HepG2 (cell line): ENCODE data around the gene ZXDC.

ENCODE experiments used
- ARID2 ChIP-seq: sonication (generic); formaldehyde crosslinking; IDR thresholded peaks from 2 replicates; pipeline ENCODE4 v1.8.1; 2022; ENCODE audit warnings: mild to moderate bottlenecking, missing genetic modification reagents, borderline replicate concordance
- CCDC6 ChIP-seq: sonication (generic); formaldehyde crosslinking; IDR thresholded peaks from 2 replicates; pipeline ENCODE4 v1.8.1; 2022; ENCODE audit warnings: mild to moderate bottlenecking, missing genetic modification reagents, moderate library complexity
- CREM ChIP-seq, 2 experiments: sonication (generic) in 1 of 2; formaldehyde crosslinking in 1 of 2; IDR thresholded peaks; 2 replicates each; pipeline versions ENCODE4 v1.4.0 to v1.6.1; 2016 to 2020; ENCODE audit warnings: antibody characterized with exemption in 1 of 2, mild to moderate bottlenecking in 1 of 2, missing genetic modification reagents in 1 of 2
- EZH2 ChIP-seq: conservative IDR thresholded peaks from 2 replicates; pipeline ENCODE4 v1.6.1; 2012; ENCODE audit warnings: mild to moderate bottlenecking, low read depth, low read length, moderate library complexity
- FOXA1 ChIP-seq, 2 experiments: fragments of 450-650 bp in 1 of 2; sonication (generic) in 1 of 2; formaldehyde crosslinking in 1 of 2; IDR thresholded peaks; 2 replicates each; pipeline versions ENCODE4 v1.4.0 to v1.6.1; 2016 to 2020; ENCODE audit warnings: missing genetic modification reagents in 1 of 2
- JUND ChIP-seq: sonication (generic); formaldehyde crosslinking; IDR thresholded peaks from 2 replicates; pipeline ENCODE4 v1.8.0; 2022; ENCODE audit warnings: mild to moderate bottlenecking, missing genetic modification reagents
- SRSF1 ChIP-seq: fragments of 200-400 bp; formaldehyde crosslinking; optimal IDR thresholded peaks from 2 replicates; pipeline ENCODE3; 2017; ENCODE audit warnings: mild to moderate bottlenecking, low read depth, low read length, moderate library complexity
- ZZZ3 ChIP-seq: sonication (generic); formaldehyde crosslinking; IDR thresholded peaks from 2 replicates; pipeline ENCODE4 v1.4.0; 2020; ENCODE audit warnings: missing genetic modification reagents, mild to moderate bottlenecking, borderline replicate concordance

- TF ChIP-seq CCDC6, result no peak
- no peak for TF ChIP-seq FOXA1 (IDR thresholded peaks at IDR 0.05)
- no peak for TF ChIP-seq FOXA1 (CRISPR knock-in tag; IDR thresholded peaks at IDR 0.05)
- no peak for TF ChIP-seq ARID2
- no peak for TF ChIP-seq ZZZ3 (CRISPR knock-in tag)
- no peak for TF ChIP-seq EZH2
- TF ChIP-seq CREM (IDR thresholded peaks at IDR 0.05), result no peak
- TF ChIP-seq CREM (CRISPR knock-in tag; IDR thresholded peaks at IDR 0.05), result no peak
- TF ChIP-seq SRSF1, result no peak
- TF ChIP-seq JUND, result no peak
Measured at GRCh38 chr3:126438186-126438585, 37.5 kb downstream of the ZXDC start.
